Stimulated activated CD4-positive, alpha-beta T cell treated with anti-CD3 and anti-CD28 coated beads, Interleukin-2, amount 100 ng/mL, for 48 hours (primary cell): Measurements from ENCODE around the gene GSE1.
"Not testable (repeated sequence)": the region's sequence is repeated elsewhere in the genome, so short reads cannot be mapped to it uniquely, and the experiment has no call there.

Experiments
- DNase-seq, 2 donors: peaks; one replicate each; pipeline ENCODE4 v3.0.0-alpha.2; 2020

GSE1 gene

GRCh38 chr16:85592277-85592676 is 20.8 kb upstream of the GSE1 start:
- DNase-seq, result not testable (repeated sequence)

- no peak for DNase-seq
Measured at GRCh38 chr16:85592700-85593493, 20.2 kb upstream of the GSE1 start.

DNA sequence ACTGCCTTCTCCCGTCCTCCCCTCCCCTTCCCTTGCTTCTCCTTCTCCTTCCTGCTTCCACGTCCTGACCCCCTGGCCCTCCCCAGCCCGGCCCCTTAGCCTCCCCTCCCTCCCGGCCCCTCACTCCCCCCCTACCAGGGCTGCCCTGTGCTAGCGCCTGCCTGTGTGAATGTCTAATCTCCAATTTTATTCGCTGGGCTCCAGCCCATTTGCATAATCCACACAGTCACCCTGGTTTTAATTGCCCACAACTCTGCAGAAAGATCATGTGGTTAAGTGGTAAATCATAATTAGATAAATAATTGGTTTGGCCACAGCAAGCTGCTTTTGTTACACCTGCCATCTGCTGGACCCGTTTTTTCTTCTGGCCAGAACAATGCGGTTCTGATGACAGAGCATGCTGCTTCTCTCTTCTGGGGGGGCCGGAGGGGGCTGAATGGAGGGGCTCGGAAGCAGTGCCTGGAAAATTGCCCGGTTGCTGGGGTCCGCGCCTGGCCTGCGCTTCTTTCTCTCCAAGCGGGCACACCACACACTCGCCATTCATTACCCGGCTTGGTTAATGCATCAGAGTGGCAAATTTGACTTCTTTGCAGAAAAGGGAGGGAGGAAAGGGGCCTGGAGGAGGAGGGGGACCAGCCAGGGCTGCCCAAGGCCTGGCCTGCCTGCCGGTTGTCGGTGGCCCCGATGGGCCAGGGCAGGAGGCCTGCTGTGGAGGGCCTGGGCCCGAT is 19.5 kb upstream of the GSE1 start:
- DNase-seq, result no peak

DNA sequence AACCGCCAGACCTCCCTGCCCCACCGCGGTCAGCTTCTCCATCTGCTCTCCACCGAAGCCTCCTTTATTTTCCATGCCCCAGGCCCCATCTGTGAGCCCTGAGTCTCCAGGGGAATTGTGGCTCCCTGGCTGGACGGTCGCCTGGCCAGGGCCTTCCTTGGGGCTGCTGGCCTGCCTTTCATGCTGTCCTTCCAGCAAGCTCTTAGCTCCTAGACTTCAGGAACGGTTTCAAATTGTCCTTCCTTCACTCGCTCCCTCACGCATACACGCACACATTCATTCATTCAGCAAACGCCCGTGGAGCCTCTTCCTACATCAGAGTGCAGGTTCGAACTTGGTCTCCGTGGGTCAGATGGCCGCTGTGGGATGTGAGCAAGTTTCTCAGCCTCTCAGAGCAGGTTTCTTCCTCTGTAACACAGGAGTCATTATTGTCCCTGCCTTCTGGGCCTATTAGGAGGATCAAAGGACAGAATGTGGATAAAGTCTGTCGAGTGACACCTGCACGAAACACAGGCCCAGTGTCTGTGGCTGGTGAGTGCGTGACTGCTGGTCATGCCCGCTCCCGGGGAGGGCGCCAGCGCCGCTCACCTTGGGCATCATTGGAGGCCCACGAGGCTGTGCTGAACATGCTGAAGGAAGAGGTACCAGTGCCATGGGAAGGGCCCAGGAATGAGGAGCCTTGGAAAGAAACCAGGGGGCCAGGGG is 18.7 kb upstream of the GSE1 start:
- no peak for DNase-seq

- DNase-seq, result no peak
Measured at GRCh38 chr16:85594978-85595661, 18.0 kb upstream of the GSE1 start.

GRCh38 chr16:85595812-85596502 is 17.2 kb upstream of the GSE1 start:
- no peak for DNase-seq

- no peak for DNase-seq
Measured at GRCh38 chr16:85598141-85598540, 15.0 kb upstream of the GSE1 start.

GRCh38 chr16:85600078-85600477 is 13.0 kb upstream of the GSE1 start:
- no peak for DNase-seq

GRCh38 chr16:85600530-85601271 is 12.4 kb upstream of the GSE1 start:
- no peak for DNase-seq

DNA sequence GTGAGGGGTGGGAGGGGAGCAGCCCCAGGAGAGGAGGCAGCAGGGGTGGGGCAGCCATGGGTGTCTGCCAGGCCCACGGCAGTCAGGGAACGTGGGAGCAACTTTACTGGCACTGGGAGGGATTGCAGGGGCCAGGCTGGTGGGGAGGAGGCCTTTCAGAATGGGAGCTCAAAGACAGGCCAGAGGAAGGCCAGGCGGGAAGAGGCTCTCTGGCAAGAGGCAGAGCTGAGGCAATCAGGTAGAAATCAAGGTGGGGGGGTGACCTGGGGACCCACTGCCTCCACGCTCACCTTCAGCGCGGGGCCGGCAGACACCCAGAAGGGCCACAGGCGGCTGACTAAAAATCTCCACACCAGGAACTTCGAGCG is 11.9 kb upstream of the GSE1 start:
- DNase-seq, result no peak

- DNase-seq, result no peak
Measured at GRCh38 chr16:85601730-85602401, 11.3 kb upstream of the GSE1 start.

GRCh38 chr16:85602402-85603202 is 10.5 kb upstream of the GSE1 start:
- DNase-seq, result no peak

- DNase-seq, result no peak
Measured at GRCh38 chr16:85603203-85603755, 9.8 kb upstream of the GSE1 start.

DNA sequence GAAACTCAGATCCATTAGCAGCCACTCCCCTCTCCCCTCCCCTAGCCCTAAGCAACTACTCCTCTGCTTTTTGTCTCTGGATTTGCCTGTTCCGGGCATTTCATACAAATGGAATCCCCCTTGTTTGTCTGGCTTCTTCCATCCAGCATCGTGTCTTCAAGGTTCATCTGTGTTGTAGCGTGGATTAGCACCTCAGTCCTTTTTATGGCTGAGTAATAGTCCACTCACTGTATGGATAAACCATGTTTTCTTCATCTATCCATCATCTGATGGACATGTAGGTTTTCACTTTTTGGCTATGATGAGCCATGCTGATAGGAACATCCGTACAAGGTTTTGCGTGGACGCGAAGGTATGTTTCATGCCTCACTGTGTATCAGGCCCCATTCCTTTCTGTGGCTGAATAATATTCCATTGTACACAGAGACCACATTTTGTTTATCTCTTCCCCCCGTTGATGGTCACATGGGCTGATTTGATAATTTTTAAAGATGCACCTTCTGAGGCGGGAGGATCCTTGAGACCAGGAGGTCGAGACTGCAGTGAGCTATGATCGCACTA is 8.9 kb upstream of the GSE1 start:
- DNase-seq, result no peak

DNA sequence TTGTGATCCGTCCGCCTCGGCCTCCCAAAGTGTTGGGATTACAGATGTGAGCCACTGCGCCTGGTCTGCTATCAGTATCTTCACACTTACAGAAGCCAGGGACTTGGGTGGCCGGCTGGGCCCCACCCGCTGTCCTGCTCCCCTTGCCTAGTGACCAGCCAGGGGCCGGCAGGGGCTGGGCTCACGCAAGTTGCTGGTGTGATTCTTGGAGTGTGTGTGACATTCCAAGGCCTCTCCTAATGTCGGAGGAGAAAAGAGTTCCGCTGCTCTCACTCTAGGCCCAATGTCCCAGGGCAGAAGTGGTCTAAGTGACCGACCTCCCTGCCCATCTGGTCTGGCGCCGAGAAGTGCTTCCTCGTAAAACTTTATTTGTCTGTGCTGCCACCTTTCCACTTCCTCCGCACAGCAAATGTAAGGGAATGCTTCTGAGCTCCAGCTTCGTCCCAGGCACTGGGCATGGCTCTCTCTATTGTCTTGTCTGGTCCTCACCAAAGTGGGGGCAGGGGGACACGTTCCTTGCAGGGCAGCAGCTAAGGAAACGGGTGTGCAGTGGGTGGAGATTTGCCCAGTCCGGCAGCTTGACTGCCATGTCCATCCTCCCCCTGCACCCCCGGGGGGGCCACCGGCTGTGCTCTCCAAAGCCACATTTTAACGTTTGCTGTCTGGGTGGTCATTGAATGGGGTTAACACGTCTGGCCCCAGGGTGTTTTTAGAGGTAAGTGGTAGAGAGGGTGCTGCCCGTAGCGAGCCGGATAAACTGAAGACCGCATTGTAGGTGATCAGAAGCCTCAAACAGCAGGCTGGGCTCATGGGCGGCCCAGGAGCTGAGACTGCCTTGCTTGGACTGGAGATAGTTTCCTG is 7.8 kb upstream of the GSE1 start:
- no peak for DNase-seq

GRCh38 chr16:85605912-85606841 is 6.9 kb upstream of the GSE1 start:
- DNase-seq, result no peak

GRCh38 chr16:85606904-85607303 is 6.2 kb upstream of the GSE1 start:
- DNase-seq, result no peak
